Measurements from ENCODE around the gene TMPRSS6.

- no peak for TF ChIP-seq EZH2 (IDR thresholded peaks at IDR 0.05; ENCODE audit: low read depth)
- TF ChIP-seq, protein P1, sequence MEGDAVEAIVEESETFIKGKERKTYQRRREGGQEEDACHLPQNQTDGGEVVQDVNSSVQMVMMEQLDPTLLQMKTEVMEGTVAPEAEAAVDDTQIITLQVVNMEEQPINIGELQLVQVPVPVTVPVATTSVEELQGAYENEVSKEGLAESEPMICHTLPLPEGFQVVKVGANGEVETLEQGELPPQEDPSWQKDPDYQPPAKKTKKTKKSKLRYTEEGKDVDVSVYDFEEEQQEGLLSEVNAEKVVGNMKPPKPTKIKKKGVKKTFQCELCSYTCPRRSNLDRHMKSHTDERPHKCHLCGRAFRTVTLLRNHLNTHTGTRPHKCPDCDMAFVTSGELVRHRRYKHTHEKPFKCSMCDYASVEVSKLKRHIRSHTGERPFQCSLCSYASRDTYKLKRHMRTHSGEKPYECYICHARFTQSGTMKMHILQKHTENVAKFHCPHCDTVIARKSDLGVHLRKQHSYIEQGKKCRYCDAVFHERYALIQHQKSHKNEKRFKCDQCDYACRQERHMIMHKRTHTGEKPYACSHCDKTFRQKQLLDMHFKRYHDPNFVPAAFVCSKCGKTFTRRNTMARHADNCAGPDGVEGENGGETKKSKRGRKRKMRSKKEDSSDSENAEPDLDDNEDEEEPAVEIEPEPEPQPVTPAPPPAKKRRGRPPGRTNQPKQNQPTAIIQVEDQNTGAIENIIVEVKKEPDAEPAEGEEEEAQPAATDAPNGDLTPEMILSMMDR (conservative IDR thresholded peaks at IDR 0.05), result no peak
Observed at GRCh38 chr22:37059876-37060449, 49.5 kb downstream of the TMPRSS6 start.
